NCI-H345 treated with DMSO at 0.1 percent for 48 hours (cell line): ENCODE data around the gene LCMT2.

Experiments
- DNase-seq: peaks from one replicate; lab custom pipeline; 2025; ENCODE audit not compliant: unreplicated experiment; lab: John Stamatoyannopoulos, UW

Gene LCMT2

DNA sequence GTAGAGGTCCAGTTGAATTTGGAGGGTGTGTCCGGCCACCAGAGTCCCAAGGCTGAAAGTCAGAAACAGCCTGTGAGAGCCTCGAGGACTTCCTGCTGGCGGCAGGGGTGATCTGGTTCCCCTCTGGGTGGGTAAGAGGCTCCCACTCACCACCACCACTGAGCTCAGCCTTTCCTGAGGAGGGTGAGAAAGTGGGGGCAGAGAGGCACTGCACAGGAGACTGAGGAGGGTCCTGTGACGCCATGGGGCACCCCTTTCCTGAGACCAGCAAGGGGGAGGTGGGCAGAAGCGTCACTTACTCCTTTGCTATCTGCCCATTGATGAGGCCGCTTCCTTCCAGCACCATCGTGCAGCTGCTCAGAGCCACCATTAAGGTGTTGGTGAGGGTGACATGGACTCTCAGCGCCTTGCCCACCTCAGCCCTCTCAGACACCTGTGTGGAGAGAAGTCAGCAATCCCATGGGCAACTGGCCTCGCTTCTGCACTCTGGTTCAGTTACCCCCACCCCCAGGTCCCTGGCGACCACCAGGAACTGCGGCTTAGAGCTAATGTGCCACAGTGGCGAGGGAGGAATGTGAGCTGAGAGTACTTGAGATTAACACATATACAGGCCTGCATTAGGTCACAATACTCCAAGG is 53.7 kb downstream of the LCMT2 start:
- no peak for DNase-seq

DNA sequence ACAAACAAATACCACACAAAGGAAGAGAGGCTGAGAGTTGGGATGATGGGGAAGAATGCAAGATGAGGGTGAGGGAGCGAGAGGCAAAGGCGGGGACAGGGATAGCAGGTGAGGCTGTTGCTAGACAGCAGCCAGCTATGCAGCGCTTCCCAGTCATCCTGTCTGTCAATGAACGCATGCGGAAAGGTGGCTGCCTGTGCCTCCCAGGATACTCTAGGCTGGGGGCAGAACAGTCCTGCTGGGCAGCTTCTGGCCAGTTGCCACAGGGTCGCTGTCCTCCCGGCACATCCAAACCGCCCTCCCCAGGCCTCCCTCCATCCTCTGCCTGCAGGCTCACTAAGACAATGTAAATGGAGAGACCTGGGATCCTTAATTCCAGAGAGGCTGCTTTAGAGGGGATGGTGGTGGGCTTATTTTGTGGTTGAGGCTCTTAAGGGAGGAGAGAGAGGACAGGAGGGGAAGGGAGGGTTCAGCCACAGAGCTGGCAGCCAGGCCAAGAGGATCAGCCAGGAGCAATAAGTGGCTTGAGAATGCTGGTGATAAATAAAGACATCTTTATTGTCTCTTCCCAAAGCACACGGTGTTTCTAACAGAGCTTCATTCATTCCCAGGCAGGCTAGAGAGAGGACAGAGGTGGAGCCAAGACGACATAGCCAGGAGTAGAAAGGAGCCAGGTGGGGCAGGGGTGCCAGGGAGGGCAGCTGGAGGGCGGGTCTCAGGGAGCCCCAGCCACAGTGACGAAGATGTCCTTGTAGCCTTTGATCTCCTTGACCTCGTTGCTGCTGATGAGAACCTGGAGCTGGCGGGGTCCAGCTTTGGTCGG is 54.4 kb downstream of the LCMT2 start:
- DNase-seq: no peak

DNA sequence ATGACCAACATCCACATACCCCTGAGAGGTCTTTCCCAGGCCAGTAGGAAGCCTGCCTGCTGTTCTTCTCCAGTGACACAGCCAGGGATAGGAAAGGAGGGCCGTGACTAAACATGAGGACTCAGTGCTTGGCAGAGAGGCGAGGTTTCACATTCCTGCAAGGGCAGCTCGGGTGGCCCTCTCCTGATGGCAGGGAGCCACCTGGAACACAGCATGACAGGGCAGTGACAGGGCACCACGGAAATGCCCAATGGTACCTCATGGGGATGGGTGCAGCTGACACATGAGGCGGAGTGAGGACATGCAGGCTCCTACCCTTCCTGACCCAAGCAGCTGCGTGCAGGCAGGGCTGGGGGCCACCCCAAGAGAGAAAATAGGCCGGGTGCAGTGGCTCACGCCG is 56.2 kb downstream of the LCMT2 start:
- no peak for DNase-seq
